Vagina (tissue), 2 donors: ENCODE results near the gene INTS1. TPM values are rescaled to one million over a fixed set of nuclear protein-coding genes. Genes with fewer than 3 reads are reported as not detected.

Source experiments
- DNase-seq, 2 donors: peaks; one replicate each; pipeline ENCODE4 v3.0.0-alpha.2; 2017; ENCODE audit errors: extremely low spot score in 2 of 2
- H3K27ac ChIP-seq: fragments of 200-600 bp; sonication (generic); one replicate; pipeline ENCODE4 v1.5.1; 2019
- H3K27me3 ChIP-seq: fragments of 200-600 bp; sonication (generic); one replicate; pipeline ENCODE4 v1.5.1; 2019
- H3K36me3 ChIP-seq, 2 donors: fragments of 200-600 bp; sonication (generic); one replicate each; pipeline ENCODE4 v1.5.1; 2017 to 2019
- H3K4me1 ChIP-seq: fragments of 200-600 bp; sonication (generic); one replicate; pipeline ENCODE4 v1.5.1; 2019
- H3K4me3 ChIP-seq, 2 donors: fragments of 200-600 bp; sonication (generic); 1 replicate in 1 of 2; 2 replicates in 1 of 2; pipeline ENCODE4 v1.5.1; 2016 to 2019
- H3K9me3 ChIP-seq: fragments of 200-600 bp; sonication (generic); one replicate; pipeline ENCODE4 v1.5.1; 2019
- CTCF ChIP-seq, 3 experiments: fragments of 450-650 bp in 2 of 3; fragments of 200-600 bp in 1 of 3; sonication (generic) in 1 of 3; IDR thresholded peaks; one replicate each; pipeline ENCODE4 v1.5.1; 2017 to 2019; ENCODE audit warnings: antibody characterized with exemption in 3 of 3, mild to moderate bottlenecking in 2 of 3, moderate library complexity in 2 of 3
- POLR2A ChIP-seq, 2 donors: fragments of 450-650 bp; IDR thresholded peaks; one replicate each; pipeline ENCODE4 v1.6.1; 2017; ENCODE audit warnings: antibody characterized with exemption in 2 of 2, mild to moderate bottlenecking in 2 of 2, moderate library complexity in 2 of 2
- POLR2AphosphoS5 ChIP-seq, 2 donors: sonication (generic); formaldehyde crosslinking; IDR thresholded peaks; one replicate each; pipeline ENCODE4 v1.9.0; 2017; ENCODE audit warnings: antibody characterized with exemption in 2 of 2, mild to moderate bottlenecking in 2 of 2, low read depth in 1 of 2; ENCODE audit not compliant: insufficient read depth in 1 of 2
- intact Hi-C: fragments of 100-400 bp; cut with DNase I; formaldehyde crosslinking; loops from one replicate; pipeline ENCODE4 v1.15.1; 2023
- total RNA-seq: library from RNA; depleted of rRNA; stranded (reverse); fragments of >200 nt; gene quantifications from one replicate; pipeline ENCODE4 v1.2.3, GENCODE V29; 2016

INTS1 gene
- total RNA-seq, 1 donor from 2014 or later, result 67.3 TPM

- H3K9me3 ChIP-seq, result no peaks in the 10 kb centered on the region
- intact Hi-C loops, result no loop called here
- TF ChIP-seq POLR2AphosphoS5 (IDR thresholded peaks at IDR 0.05; ENCODE audit: insufficient read depth in 1 of 2, low read depth in 1 of 2), result no peak
- no peak for TF ChIP-seq POLR2A (IDR thresholded peaks at IDR 0.05)
- no peak for DNase-seq
- no peak overlapping the region for H3K4me3 ChIP-seq
- no peaks in the 10 kb centered on the region for H3K27me3 ChIP-seq
- H3K4me1 ChIP-seq, result peaks cover 8% of the 10 kb centered on the region
- peaks cover 4 to 67% of the 10 kb centered on the region in 2 donors for H3K36me3 ChIP-seq
- H3K27ac ChIP-seq, result no peak overlapping the region
Measured at GRCh38 chr7:1497293-1497927, 6.8 kb downstream of the INTS1 start.

DNA sequence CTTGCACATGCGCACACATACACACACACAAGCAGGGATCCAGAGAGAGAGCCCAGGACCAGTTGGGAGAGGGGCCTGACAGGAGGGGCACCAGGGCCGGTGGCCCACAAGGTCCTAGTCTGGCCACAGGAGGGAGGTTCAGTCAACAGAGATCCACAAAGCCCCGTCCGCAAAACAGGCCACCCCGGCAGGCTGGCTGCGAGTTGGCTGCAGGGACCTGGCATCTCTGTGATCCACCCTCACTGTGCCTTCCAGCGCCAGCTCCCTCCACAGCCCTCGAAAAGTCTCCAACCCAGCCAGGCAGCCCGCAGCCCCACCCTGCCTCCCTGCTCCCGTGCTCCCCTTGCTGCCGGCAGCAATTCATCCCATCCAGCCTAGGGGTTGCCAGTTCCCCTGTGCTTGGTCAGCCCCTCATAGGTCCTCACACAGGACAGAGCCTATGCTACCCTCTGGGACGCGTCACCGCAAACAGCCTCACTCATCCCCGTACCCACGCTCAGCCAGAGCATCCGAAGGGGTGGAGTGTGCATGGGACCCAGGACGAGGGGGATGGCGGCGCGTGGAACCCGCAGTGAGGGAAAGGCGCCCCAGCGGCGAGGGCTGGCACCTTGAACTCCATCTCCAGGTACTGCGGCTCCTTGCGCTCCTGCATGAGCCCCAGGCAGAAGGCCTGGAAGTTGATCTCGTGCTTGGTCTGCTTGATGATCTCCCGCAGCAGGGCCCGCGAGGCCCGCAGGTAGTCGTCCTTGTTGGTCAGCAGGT, 7.5 kb downstream of the INTS1 start:
- no peak for DNase-seq
- Histone ChIP-seq H3K9me3 (no peaks in the 10 kb centered on the region), H3K4me3 (no peak overlapping the region), H3K27me3 (no peaks in the 10 kb centered on the region), H3K4me1 (peaks cover under 1% of the 10 kb centered on the region), H3K36me3 (peaks cover 4 to 67% of the 10 kb centered on the region in 2 donors), H3K27ac (no peak overlapping the region)
- no peak for TF ChIP-seq POLR2AphosphoS5 (IDR thresholded peaks at IDR 0.05; ENCODE audit: insufficient read depth in 1 of 2, low read depth in 1 of 2)
- no peak for TF ChIP-seq POLR2A (IDR thresholded peaks at IDR 0.05)
- no peak for TF ChIP-seq CTCF (IDR thresholded peaks at IDR 0.05)
- intact Hi-C loops, result no loop called here

DNA sequence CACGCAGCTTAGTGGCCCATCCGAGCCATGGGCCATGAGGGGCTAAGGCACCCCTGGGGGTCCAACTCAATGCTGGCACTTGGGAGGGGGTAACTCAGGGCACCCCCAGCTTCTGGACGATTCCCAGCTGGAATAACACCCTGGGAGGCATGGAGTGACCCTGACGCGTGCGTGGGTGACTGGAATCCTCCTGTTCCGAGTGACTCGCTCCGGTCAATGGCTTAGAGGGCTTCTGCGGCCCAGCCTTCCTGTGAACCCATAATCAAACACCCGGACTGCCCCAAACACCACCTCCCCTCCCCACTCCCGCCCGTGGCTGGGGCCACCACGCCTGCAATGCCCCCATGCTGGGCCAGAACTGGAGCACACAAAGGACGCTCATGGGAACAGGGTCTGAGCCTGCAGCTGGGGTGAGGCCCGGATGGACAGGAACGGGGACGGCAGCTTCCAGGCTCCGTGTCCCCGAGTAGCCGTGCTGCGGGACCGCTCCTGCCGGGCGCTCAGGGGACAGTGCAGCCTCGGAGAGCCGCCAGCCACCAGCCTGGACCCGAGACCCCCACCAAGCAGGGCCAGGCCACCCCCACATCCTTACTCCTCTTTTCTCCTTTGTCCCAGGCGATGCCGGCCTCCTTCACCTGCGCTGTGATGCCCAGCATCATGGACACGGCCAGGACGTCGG, 8.5 kb downstream of the INTS1 start:
- H3K36me3 ChIP-seq, result peaks cover 4 to 65% of the 10 kb centered on the region in 2 donors
- H3K4me1 ChIP-seq, result no peaks in the 10 kb centered on the region
- no peaks in the 10 kb centered on the region for H3K9me3 ChIP-seq
- TF ChIP-seq POLR2AphosphoS5 (IDR thresholded peaks at IDR 0.05; ENCODE audit: insufficient read depth in 1 of 2, low read depth in 1 of 2) (no peak), CTCF (IDR thresholded peaks at IDR 0.05) (no peak), POLR2A (IDR thresholded peaks at IDR 0.05) (no peak)
- intact Hi-C loops, result no loop called here
- H3K27me3 ChIP-seq, result no peaks in the 10 kb centered on the region
- no peak for DNase-seq
- no peak overlapping the region for H3K4me3 ChIP-seq
- H3K27ac ChIP-seq, result no peak overlapping the region

DNA sequence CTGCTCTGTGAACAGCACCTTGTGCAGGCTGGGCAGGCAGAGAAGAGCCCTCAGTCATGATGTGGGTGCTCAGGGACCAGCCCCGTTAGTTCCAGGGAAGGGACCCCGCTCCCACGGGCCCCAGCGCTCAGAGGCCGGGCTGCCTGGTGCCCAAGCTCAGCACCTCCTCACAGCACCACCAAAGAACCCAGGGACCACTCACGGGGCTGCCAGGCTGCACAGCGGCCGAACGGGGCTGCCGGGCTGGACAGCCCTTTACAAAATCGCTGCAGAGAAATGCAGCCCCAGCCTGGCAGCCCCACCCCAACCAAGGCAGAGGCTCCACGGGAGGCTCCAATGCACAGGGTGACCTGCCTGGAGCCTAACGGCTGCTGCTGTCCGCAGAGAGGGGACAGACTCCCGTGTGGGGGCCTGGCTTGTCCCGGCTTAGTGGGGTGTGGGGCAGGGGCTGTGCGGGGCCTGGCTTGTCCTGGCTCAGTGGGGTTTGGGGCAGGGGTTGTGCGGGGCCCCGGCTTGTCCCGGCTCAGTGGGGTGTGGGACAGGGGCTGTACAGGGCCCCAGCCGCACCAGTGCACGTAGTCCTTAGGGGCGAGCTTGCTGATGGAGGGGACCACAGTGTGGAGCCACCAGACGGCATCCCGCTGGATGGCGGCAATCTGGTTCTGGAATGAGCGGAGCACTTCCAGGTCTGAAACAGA, 9.2 kb downstream of the INTS1 start:
- intact Hi-C loops, result no loop called here
- H3K27ac ChIP-seq, result no peak overlapping the region
- TF ChIP-seq POLR2AphosphoS5 (IDR thresholded peaks at IDR 0.05; ENCODE audit: insufficient read depth in 1 of 2, low read depth in 1 of 2) (no peak), POLR2A (IDR thresholded peaks at IDR 0.05) (no peak), CTCF (IDR thresholded peaks at IDR 0.05) (no peak)
- no peaks in the 10 kb centered on the region for H3K9me3 ChIP-seq
- H3K36me3 ChIP-seq, result peaks cover 4 to 63% of the 10 kb centered on the region in 2 donors
- no peaks in the 10 kb centered on the region for H3K27me3 ChIP-seq
- H3K4me1 ChIP-seq, result no peaks in the 10 kb centered on the region
- DNase-seq, result no peak
- no peak overlapping the region for H3K4me3 ChIP-seq

GRCh38 chr7:1494447-1494846, 9.7 kb downstream of the INTS1 start:
- intact Hi-C loops, result no loop called here
- Histone ChIP-seq H3K27me3 (no peaks in the 10 kb centered on the region), H3K36me3 (peaks cover 4 to 62% of the 10 kb centered on the region in 2 donors), H3K4me1 (no peaks in the 10 kb centered on the region), H3K4me3 (no peak overlapping the region), H3K27ac (no peak overlapping the region), H3K9me3 (no peaks in the 10 kb centered on the region)
- no peak for TF ChIP-seq POLR2AphosphoS5 (IDR thresholded peaks at IDR 0.05; ENCODE audit: insufficient read depth in 1 of 2, low read depth in 1 of 2)
- no peak for TF ChIP-seq CTCF (IDR thresholded peaks at IDR 0.05)
- TF ChIP-seq POLR2A (IDR thresholded peaks at IDR 0.05), result no peak
- no peak for DNase-seq
